Hepatocyte (in vitro differentiated cells): Measurements from ENCODE around the gene DAPK2. TPM values are rescaled to one million over a fixed set of nuclear protein-coding genes. Genes with fewer than 3 reads are reported as not detected.

Source experiments
- DNase-seq: peaks from one replicate; pipeline ENCODE4 v3.0.0-alpha.2; 2016; ENCODE audit warnings: low spot score
- H2AFZ ChIP-seq: fragments of 200-600 bp; sonication (generic); 2 replicates; pipeline ENCODE4 v1.6.0; 2016; ENCODE audit warnings: antibody characterized with exemption, mild to moderate bottlenecking
- H3K27ac ChIP-seq: fragments of 200-600 bp; sonication (generic); 2 replicates; pipeline ENCODE4 v1.5.1; 2016; ENCODE audit warnings: mild to moderate bottlenecking
- H3K27me3 ChIP-seq: fragments of 200-600 bp; sonication (generic); 2 replicates; pipeline ENCODE4 v1.6.1; 2016
- H3K36me3 ChIP-seq: fragments of 200-600 bp; sonication (generic); replicated peaks from 2 replicates; pipeline ENCODE4 v1.5.1; 2016; ENCODE audit warnings: low read depth; ENCODE audit not compliant: insufficient read depth
- H3K4me1 ChIP-seq: fragments of 200-600 bp; sonication (generic); 2 replicates; pipeline ENCODE4 v1.5.1; 2016; ENCODE audit warnings: mild to moderate bottlenecking, moderate library complexity; ENCODE audit not compliant: insufficient read depth
- H3K4me2 ChIP-seq: fragments of 200-600 bp; sonication (generic); 2 replicates; pipeline ENCODE4 v1.6.0; 2016
- H3K4me3 ChIP-seq: fragments of 200-600 bp; sonication (generic); 2 replicates; pipeline ENCODE4 v1.5.1; 2016; ENCODE audit warnings: mild to moderate bottlenecking
- H3K79me2 ChIP-seq: fragments of 200-600 bp; sonication (generic); 2 replicates; pipeline ENCODE4 v1.6.0; 2017; ENCODE audit warnings: mild to moderate bottlenecking
- H3K9me2 ChIP-seq: fragments of 200-600 bp; sonication (generic); replicated peaks from 2 replicates; pipeline ENCODE4 v1.6.0; 2017; ENCODE audit warnings: mild to moderate bottlenecking; ENCODE audit not compliant: insufficient read depth
- H3K9me3 ChIP-seq: fragments of 200-600 bp; sonication (generic); 2 replicates; pipeline ENCODE4 v1.5.1; 2016; ENCODE audit warnings: low read depth, mild to moderate bottlenecking
- H4K20me1 ChIP-seq: fragments of 200-600 bp; sonication (generic); 2 replicates; pipeline ENCODE4 v1.6.0; 2016; ENCODE audit warnings: mild to moderate bottlenecking; ENCODE audit not compliant: insufficient read depth, poor library complexity, severe bottlenecking
- CTCF ChIP-seq: fragments of 200-600 bp; sonication (generic); IDR thresholded peaks from 2 replicates; pipeline ENCODE4 v1.5.1; 2016; ENCODE audit warnings: antibody characterized with exemption, mild to moderate bottlenecking; ENCODE audit not compliant: poor library complexity
- EZH2 ChIP-seq: fragments of 200-600 bp; sonication (generic); IDR thresholded peaks from 2 replicates; pipeline ENCODE4 v1.6.1; 2016; ENCODE audit warnings: antibody characterized with exemption, mild to moderate bottlenecking, borderline replicate concordance
- EZH2phosphoT487 ChIP-seq: fragments of 200-600 bp; sonication (generic); IDR thresholded peaks from one replicate; pipeline ENCODE4 v1.6.1; 2018; ENCODE audit warnings: antibody characterized with exemption, mild to moderate bottlenecking, low read depth, moderate library complexity; ENCODE audit not compliant: unreplicated experiment, severe bottlenecking
- WGBS: methylation state at CpG from one replicate; pipeline ENCODE4 v1.1.6; 2016; ENCODE audit warnings: low lambda C conversion rate; ENCODE audit errors: missing lambda C conversion rate; 5-methylcytosine and 5-hydroxymethylcytosine counted together
- polyA plus RNA-seq: library from polyadenylated mRNA; unstranded; fragments of >200 nt; fragmentation: Nextera tagmentation; extraction: Ambion mirVana; gene quantifications from 2 replicates; pipeline ENCODE4 v1.2.1, GENCODE V29; 2016
- total RNA-seq: library from RNA; depleted of rRNA; stranded (reverse); fragments of >200 nt; gene quantifications from 2 replicates; pipeline ENCODE4 v1.2.3, GENCODE V29; 2014

Gene DAPK2
- total and polyA plus RNA-seq, 2 experiments from 2014 or later: 4.9 to 5.1 TPM

DNA sequence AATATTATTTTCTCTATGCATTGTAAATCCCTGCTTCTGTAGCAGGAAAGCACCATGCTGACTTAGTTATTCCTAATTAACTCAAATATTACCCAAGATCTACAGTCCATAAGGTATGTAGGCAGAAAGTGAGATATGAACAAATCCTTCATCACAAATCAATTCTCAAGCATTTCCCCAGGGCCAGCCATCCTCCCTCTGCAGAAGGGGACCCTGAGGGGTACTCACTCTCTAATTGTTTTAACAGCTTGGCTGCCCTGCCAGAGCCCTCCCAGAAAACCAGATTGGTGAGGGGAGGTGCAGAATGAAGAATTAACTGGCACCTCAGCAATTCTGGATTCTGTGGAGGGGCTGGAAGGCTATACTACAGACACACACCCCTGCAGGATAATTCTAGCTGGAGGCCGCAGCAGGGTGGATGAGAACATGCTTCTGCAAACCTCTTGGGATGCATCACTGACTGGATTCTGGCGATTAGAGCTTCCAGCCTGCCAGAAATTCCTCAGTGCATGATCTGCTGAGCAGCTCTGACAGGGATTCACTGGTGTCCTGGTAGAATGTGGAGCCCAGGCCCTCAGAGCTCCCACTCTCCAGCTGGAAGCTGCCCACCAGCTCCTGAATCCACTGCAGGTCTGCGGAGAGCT is 123.9 kb downstream of the DAPK2 start:
- no peak overlapping the region for H3K4me3 ChIP-seq
- TF ChIP-seq EZH2phosphoT487 (no peak), CTCF (no peak), EZH2 (no peak)
- no peak overlapping the region for H3K27ac ChIP-seq
- H3K79me2 ChIP-seq: no peaks in the 10 kb centered on the region
- no peak overlapping the region for H2AFZ ChIP-seq
- H4K20me1 ChIP-seq: no peaks in the 10 kb centered on the region
- no peaks in the 10 kb centered on the region for H3K9me2 ChIP-seq
- no peaks in the 10 kb centered on the region for H3K9me3 ChIP-seq
- 91% methylated on average over 3 of the region's 3 CpGs for WGBS
- H3K4me2 ChIP-seq: no peak overlapping the region
- H3K27me3 ChIP-seq: no peaks in the 10 kb centered on the region
- H3K4me1 ChIP-seq: peaks cover 9% of the 10 kb centered on the region
- H3K36me3 ChIP-seq: no peaks in the 10 kb centered on the region
- no peak for DNase-seq

DNA sequence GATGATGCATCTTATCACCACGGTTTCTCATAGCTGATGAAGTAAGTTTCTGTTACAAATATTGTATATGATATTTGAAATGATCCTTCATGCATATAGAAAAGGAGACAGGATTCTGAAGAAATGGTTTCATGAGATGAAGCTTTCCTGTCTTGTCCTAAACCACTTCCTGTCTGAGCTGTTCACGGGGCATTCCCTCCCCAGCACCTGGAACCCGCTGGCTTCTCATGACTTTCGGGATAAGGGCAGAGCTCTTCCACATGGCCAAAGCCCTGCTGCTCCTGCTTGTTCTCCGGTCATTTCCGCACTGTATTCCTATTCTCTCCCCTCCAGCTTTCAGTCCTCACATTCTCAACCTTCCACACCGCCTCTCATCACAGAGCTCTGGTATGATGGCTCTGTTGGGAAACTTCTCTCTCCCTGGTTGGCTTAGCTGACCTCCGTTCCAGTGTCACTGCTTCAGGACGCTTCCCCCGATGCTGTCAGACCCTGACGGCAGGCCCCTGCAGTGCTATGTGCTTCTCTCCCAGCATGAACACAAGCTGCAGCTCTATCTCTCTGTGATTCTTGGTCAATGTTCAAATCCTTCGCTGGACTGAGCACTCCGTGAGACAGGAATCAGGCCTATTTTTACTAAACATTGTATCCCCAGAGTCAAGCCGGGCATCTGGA is 125.6 kb downstream of the DAPK2 start:
- Histone ChIP-seq H3K27me3 (no peaks in the 10 kb centered on the region), H2AFZ (no peak overlapping the region), H3K9me3 (no peaks in the 10 kb centered on the region), H3K9me2 (no peaks in the 10 kb centered on the region), H3K4me3 (no peak overlapping the region), H3K79me2 (no peaks in the 10 kb centered on the region), H3K4me1 (peaks cover 13% of the 10 kb centered on the region), H4K20me1 (no peaks in the 10 kb centered on the region), H3K27ac (no peak overlapping the region), H3K36me3 (no peaks in the 10 kb centered on the region), H3K4me2 (no peak overlapping the region)
- TF ChIP-seq EZH2 (no peak), CTCF (no peak), EZH2phosphoT487 (no peak)
- WGBS: 88% methylated on average over 14 of the region's 14 CpGs
- no peak for DNase-seq

DNA sequence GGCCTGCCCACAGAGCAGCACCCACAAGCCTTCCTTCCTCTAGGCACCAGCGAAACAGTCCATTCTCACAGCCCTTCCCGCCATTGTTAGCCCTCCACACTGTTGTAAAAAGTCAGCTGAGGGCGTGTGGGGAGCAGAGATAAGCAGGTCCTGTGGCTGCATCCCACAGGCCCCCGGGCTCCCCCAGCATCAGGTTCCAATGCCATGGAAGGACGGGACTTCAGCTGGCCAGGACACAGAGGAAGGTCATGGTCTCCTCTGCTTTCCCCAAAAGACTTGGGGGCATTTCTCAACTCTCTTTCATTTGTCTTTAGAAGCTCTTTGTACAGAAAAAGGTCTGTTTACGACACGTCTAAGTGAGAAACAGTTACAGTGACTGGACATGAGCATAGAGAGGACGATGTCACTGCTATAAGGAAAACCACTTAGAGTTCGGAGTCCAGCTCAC is 127.4 kb downstream of the DAPK2 start:
- 90% methylated on average over 9 of the region's 9 CpGs for WGBS
- no peak overlapping the region for H3K4me2 ChIP-seq

More for the DNA sequence above, 127.4 kb downstream of the DAPK2 start:
- no peaks in the 10 kb centered on the region for H3K79me2 ChIP-seq
- H3K9me3 ChIP-seq: no peaks in the 10 kb centered on the region
- no peaks in the 10 kb centered on the region for H3K9me2 ChIP-seq
- H3K36me3 ChIP-seq: no peaks in the 10 kb centered on the region
- no peaks in the 10 kb centered on the region for H3K27me3 ChIP-seq
- TF ChIP-seq EZH2: no peak
- no peak for TF ChIP-seq CTCF
- no peak for TF ChIP-seq EZH2phosphoT487
- H4K20me1 ChIP-seq: no peaks in the 10 kb centered on the region
- no peak overlapping the region for H2AFZ ChIP-seq
- no peak overlapping the region for H3K27ac ChIP-seq
- DNase-seq: no peak
- H3K4me1 ChIP-seq: peaks cover 9% of the 10 kb centered on the region
- H3K4me3 ChIP-seq: no peak overlapping the region
